Measurements from ENCODE around the gene SIAH3.
"Not testable (repeated sequence)": the region's sequence is repeated elsewhere in the genome, so short reads cannot be mapped to it uniquely, and the experiment has no call there.

The SIAH3 gene, protein sequence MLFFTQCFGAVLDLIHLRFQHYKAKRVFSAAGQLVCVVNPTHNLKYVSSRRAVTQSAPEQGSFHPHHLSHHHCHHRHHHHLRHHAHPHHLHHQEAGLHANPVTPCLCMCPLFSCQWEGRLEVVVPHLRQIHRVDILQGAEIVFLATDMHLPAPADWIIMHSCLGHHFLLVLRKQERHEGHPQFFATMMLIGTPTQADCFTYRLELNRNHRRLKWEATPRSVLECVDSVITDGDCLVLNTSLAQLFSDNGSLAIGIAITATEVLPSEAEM

DNA sequence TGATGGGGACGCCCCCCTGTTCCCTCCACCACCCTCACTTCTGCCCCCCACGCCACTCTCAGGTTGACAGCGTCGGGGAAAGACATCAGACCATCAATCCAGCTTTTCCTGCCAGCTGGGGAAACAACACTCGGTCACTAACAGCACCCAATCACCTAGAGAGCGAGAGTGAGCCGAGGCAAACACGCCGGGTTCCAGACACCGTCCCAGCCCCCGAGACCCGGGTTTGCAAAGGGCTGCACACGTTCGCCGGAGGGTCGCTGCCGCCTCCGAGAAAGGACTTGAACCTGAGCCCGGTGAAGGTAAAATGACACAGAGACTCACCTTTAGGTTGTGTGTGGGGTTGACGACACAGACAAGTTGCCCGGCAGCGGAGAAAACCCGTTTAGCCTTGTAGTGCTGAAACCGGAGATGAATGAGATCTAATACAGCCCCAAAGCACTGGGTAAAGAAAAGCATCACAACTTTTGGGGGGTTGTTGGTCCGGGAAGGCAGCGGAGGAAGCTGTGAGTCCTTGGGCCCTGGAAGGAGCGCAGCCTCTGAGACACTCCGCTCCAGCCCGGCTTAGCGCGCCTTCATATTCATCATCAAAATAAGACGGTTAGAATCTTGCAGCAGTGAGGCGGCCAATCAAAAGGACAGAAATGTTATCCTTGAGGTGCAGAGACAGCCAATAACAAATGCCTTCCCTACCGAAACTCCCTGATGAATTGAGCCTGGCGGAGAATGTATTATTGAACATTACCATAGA lies at the start of gene SIAH3:
SIAH3 (minus strand) TSS at position 583 of the 751 bp plus-strand sequence; CDS start at position 459, 124 bp downstream.
- no peak for DNase-seq

DNA sequence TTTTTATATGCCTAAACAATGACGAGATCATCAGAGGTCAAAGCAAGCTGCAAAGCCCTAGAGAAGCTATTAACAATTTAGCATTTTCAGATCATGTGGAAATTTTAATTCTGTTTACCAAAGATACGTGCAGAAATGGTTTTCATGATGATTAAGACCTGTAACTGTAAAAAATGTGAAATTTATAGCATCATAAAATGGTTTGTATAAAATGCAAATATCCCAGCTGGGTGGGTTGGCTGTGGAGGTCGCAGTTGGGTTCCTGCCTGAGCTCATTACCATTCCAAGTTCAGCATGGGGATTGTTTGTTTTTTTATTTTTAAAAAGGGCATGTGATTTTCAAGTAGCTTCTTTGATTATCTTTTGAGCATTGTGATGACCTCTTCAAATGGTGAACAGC lies 47.9 kb upstream of the SIAH3 start:
- DNase-seq: no peak

DNA sequence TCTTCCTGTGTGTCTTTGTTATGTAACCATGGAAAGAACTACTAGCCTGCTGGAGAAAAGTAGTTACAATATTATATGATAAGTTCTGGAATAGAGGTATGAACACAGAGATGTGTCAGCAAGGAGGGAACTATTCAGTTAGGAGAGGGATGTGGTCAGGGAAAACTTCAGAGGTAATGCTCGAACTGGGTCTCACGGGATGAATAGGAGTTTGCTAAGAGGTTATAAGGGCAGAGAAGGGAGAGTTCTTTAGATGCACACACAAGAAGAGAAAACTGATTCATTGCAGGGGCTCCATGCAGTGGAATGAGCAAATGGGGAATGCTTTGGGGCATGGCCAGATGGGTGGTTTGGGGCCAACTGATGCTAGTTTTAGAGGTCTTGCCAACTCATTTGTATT lies 46.0 kb upstream of the SIAH3 start:
- no peak for DNase-seq

- DNase-seq: no peak
Observed at GRCh38 chr13:45896285-45896684, 44.7 kb upstream of the SIAH3 start.

GRCh38 chr13:45895881-45896280 lies 44.3 kb upstream of the SIAH3 start:
- DNase-seq: no peak

- DNase-seq: no peak
Observed at GRCh38 chr13:45892513-45892912, 41.0 kb upstream of the SIAH3 start.

- no peak for DNase-seq
Observed at GRCh38 chr13:45889590-45890243, 38.2 kb upstream of the SIAH3 start.

- DNase-seq: no peak
Observed at GRCh38 chr13:45886466-45886865, 34.9 kb upstream of the SIAH3 start.

- DNase-seq: no peak
Observed at GRCh38 chr13:45885194-45885593, 33.6 kb upstream of the SIAH3 start.

- no peak for DNase-seq
Observed at GRCh38 chr13:45882626-45883025, 31.1 kb upstream of the SIAH3 start.

GRCh38 chr13:45881353-45881752 lies 29.8 kb upstream of the SIAH3 start:
- no peak for DNase-seq

GRCh38 chr13:45880242-45880641 lies 28.7 kb upstream of the SIAH3 start:
- no peak for DNase-seq

DNA sequence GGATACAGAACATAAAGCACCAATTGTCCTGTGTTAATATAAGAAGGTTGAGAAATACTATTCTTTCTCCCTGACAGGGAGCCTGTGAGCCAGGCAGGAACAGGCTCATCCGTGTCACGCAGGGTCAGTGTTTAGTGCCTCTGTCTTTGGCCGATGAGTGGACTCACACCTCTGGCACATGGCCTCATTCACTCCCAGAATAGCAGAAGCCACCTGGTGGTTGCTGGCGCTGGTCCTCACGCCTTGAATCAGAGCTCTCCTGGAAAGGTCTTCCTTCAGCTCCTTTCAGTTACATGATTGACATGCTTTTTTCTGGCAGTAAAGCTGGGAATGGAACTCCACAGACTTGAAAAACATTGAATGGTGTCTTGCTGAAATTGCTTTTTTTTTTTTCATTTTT lies 28.1 kb upstream of the SIAH3 start:
- DNase-seq: no peak

DNA sequence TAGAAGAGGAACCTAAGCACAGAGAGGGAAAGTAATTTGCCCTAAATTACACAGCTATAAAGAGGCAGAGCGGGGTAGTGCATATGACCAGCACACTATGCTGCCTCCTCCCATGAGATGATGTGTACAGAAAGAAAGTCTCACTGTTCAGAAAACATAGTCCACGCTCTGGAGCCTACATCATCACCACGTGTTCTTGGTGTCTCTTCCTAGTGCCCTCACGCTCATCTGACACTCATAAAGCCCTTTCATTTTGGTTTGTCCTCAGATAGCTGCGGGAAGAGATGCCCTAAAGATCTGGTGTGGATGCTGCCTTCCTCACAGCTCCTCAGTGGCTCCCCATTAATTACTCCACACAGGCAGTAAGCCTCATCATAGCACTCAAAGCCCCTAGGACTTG lies 27.4 kb upstream of the SIAH3 start:
- DNase-seq: no peak

DNA sequence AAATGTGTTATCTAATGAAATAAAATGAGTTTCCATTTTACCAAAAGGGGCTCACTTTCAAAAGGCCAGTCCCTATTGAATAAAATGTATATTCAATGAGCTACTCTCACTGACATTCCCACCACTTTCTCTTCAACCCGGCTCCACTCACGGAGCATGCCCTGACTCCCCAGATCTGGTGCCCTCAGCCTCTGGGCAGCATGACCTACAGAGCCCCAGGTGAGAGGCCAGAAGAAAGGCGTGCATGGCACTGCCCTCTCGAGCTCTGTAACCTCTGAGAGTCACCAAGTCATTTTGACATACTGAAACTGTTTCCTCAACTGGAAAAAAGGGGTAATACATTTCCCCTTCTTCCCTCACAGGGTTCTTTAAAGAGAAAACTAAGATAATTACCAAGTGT lies 25.2 kb upstream of the SIAH3 start:
- DNase-seq: no peak

GRCh38 chr13:45875951-45876350 lies 24.4 kb upstream of the SIAH3 start:
- DNase-seq: no peak

DNA sequence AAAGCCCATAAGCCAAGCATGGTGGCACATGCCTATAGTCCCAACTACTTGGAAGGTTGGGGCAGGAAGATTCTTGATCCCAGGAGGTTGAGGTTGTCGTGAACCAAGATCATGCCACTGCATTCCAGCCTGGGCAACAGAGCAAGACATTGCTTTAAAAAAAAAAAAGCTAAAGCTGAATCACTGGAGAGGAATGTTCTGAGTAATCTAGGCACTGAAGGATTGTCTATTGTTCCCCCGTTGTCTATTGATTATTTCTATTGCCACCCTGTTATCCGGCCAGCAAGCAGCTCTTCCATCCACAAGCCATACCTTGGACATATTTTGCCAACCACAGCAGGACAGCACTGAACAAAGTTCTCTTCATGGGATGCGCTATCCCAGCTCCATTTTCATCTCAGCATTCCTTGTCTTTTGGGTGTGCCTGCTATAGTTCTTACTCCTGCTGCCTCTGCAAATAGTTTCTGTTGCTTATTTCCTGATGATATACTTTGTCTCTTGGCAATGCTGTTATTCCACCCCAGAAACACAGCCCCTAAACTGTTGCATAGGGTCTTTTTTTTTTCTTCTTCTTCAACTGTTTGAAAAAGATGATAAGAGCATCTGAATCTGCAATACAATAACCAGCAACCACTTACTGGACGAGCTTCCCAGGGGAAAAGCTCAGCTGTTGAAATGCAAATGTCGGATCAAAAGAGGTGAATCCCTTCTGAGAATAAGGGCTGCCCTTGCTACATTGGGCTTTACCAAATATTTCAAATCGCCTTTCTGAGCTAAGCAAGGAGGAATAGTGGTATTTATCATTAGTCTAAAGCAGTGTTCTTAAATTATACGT lies 22.2 kb upstream of the SIAH3 start:
- DNase-seq: no peak

DNA sequence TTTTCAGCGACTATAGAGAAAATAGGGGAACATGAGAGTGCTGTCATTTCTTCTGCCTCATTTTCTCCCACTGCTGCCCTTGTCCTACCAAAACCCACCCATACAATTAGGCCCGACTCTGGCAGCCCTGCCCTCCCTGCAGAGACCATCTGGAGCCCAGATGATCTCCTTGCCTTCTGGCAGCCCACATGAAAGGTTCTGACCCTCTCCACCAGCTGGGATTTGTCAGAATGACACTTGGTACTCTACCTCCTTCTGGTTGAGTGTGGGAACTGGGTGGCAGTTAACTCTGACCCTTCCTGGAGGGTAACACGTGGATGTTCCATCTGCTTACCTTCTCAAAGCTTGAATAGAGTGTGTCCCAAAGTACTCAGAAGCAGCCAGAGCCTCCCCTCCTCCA lies 21.0 kb upstream of the SIAH3 start:
- no peak for DNase-seq

GRCh38 chr13:45871201-45871600 lies 19.6 kb upstream of the SIAH3 start:
- not testable (repeated sequence) for DNase-seq

DNA sequence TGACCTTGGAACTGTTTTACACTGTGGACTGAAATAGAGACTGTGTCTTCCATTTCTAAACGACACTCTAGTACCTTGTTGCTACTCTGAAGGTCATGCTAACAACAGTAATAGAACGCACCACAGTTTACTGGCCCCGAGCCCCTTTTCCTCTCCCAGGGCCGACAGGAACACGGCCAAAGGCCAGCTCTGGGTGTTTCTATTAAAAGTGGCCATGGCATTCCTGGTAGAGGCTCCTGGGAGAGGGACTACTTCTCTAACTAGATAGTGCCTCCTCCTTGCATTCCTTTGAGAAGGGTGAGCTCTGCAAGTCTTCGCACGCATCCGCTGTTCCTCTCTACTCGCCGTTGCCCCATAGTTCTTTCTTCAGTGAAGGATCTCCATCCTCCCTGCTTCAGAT lies 18.7 kb upstream of the SIAH3 start:
- no peak for DNase-seq

DNA sequence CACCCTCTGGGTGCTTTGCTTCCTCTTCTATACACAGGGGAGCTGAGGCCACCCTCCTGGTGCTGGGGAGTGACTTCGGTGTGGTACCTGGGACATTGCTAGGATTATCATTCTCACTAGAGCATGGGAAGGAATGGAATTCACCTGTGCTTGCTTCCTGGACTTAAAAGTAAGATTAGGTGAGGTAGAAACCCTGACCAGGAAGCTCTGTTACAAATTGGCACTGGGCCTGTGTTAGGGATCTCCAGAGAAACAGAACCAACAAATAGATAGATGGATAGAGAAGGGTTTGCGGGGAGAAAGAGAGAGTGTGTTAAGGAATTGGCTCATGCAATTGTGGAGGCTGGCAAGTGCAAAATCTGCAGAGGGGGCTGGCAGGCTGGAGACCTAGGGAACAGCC lies 13.9 kb upstream of the SIAH3 start:
- DNase-seq: no peak

GRCh38 chr13:45863709-45864590 lies 12.4 kb upstream of the SIAH3 start:
- no peak for DNase-seq

All from activated effector memory CD4-positive, alpha-beta T cell treated with Interleukin-2 at 50 U/mL for 16 hours (primary cell).